ENCODE results near the gene SLC16A1.

Gene SLC16A1

DNA sequence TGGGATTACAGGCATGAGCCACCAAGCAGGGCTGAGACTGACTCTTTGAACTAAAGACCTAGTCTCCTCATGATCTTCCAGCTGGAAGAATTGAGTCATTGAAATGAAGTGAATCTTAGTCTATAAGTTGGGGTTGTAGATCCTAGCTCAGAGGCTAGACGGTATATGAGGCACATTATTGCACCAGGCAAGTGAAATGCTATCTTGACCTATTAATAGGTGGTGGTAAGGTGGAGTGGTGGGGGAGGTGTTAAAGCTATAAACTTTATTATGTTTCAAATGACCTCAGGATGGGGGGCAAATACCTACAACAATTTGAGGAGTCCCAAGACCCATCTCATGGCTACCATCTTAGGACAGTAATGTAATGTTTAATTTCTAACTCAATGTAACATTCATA is 36.8 kb upstream of the SLC16A1 start:
- H3K27ac ChIP-seq (replicated peaks), result no peak overlapping the region
- H3K27me3 ChIP-seq (ENCODE audit: insufficient read depth, poor library complexity, severe bottlenecking), result no peaks in the 10 kb centered on the region
- no peak for DNase-seq (ENCODE audit: low read depth in 1 of 2, low spot score in 1 of 2)
- no peak for TF ChIP-seq GABPA (IDR thresholded peaks at IDR 0.05; ENCODE audit: low read depth)
- no peak for TF ChIP-seq POLR2AphosphoS5 (IDR thresholded peaks at IDR 0.05; ENCODE audit: low read depth)
- TF ChIP-seq, protein P1, sequence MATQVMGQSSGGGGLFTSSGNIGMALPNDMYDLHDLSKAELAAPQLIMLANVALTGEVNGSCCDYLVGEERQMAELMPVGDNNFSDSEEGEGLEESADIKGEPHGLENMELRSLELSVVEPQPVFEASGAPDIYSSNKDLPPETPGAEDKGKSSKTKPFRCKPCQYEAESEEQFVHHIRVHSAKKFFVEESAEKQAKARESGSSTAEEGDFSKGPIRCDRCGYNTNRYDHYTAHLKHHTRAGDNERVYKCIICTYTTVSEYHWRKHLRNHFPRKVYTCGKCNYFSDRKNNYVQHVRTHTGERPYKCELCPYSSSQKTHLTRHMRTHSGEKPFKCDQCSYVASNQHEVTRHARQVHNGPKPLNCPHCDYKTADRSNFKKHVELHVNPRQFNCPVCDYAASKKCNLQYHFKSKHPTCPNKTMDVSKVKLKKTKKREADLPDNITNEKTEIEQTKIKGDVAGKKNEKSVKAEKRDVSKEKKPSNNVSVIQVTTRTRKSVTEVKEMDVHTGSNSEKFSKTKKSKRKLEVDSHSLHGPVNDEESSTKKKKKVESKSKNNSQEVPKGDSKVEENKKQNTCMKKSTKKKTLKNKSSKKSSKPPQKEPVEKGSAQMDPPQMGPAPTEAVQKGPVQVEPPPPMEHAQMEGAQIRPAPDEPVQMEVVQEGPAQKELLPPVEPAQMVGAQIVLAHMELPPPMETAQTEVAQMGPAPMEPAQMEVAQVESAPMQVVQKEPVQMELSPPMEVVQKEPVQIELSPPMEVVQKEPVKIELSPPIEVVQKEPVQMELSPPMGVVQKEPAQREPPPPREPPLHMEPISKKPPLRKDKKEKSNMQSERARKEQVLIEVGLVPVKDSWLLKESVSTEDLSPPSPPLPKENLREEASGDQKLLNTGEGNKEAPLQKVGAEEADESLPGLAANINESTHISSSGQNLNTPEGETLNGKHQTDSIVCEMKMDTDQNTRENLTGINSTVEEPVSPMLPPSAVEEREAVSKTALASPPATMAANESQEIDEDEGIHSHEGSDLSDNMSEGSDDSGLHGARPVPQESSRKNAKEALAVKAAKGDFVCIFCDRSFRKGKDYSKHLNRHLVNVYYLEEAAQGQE (IDR thresholded peaks at IDR 0.05; ENCODE audit: insufficient replicate concordance, low read depth), result no peak
- no peak overlapping the region for H3K4me3 ChIP-seq (replicated peaks; ENCODE audit: insufficient read depth, low read length)

DNA sequence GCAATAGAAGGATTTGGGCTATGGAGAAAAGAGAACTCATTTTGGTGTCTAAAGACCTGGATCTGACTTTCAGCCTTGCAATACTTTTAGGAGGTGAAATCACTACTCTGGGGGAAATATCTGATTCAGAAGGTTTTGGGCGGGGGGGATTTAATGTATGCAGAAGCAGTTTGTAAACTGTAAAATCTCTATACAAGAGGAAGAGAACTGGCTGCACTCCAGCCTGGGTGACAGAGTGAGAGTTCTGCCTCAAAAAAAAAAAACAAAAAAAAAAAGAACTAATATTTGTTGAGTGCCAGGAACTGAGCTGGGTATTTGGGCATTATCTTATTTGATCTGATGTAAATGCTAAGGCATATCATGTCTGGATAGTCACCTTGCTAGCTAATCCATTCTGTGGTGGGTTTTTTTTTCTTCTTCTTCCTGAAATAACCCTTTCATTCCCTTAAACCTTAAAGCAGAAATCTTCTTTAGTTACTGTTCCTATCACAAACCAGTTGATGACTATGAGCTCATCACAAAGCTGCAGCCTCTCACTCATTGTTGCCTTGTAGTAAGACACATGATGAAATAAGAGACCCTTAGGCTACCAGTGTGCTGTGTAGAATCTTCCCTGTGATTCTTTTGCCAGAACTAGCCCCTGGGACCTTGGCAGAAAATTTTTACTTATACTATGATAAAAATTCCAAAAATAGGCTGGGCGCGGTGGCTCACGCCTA is 35.6 kb upstream of the SLC16A1 start:
- no peak for DNase-seq (ENCODE audit: low read depth in 1 of 2, low spot score in 1 of 2)
- no peak overlapping the region for H3K4me3 ChIP-seq (replicated peaks; ENCODE audit: insufficient read depth, low read length)
- H3K27ac ChIP-seq (replicated peaks), result no peak overlapping the region
- H3K27me3 ChIP-seq (ENCODE audit: insufficient read depth, poor library complexity, severe bottlenecking), result no peaks in the 10 kb centered on the region
- TF ChIP-seq, protein P2, sequence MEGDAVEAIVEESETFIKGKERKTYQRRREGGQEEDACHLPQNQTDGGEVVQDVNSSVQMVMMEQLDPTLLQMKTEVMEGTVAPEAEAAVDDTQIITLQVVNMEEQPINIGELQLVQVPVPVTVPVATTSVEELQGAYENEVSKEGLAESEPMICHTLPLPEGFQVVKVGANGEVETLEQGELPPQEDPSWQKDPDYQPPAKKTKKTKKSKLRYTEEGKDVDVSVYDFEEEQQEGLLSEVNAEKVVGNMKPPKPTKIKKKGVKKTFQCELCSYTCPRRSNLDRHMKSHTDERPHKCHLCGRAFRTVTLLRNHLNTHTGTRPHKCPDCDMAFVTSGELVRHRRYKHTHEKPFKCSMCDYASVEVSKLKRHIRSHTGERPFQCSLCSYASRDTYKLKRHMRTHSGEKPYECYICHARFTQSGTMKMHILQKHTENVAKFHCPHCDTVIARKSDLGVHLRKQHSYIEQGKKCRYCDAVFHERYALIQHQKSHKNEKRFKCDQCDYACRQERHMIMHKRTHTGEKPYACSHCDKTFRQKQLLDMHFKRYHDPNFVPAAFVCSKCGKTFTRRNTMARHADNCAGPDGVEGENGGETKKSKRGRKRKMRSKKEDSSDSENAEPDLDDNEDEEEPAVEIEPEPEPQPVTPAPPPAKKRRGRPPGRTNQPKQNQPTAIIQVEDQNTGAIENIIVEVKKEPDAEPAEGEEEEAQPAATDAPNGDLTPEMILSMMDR (IDR thresholded peaks at IDR 0.05; ENCODE audit: insufficient read depth, low read length), result no peak
- TF ChIP-seq, protein P1 (IDR thresholded peaks at IDR 0.05; ENCODE audit: insufficient replicate concordance, low read depth), result no peak
- TF ChIP-seq POLR2AphosphoS5 (IDR thresholded peaks at IDR 0.05; ENCODE audit: low read depth) (no peak), SPI1 (IDR thresholded peaks at IDR 0.05; ENCODE audit: borderline replicate concordance, low read depth) (no peak), GABPA (IDR thresholded peaks at IDR 0.05; ENCODE audit: low read depth) (no peak)

DNA sequence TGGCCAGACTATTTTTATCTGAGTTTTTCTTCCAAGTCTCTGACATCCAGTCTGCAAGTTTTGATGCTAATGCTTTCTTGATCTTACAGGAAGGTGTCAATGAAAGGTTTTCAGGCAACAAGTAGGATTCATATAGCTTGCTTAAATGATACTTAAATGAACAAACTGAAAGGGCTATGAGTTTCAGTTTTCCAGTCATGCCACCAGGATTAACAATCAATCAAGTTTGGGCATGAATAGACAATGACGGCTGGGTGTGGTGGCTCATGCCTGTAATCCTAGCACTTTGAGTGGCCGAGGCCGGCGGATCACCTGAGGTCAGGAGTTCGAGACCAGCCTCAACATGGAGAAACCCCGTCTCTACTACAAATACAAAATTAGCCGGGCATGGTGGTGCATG is 34.3 kb upstream of the SLC16A1 start:
- H3K27ac ChIP-seq (replicated peaks), result no peak overlapping the region
- TF ChIP-seq GABPA (IDR thresholded peaks at IDR 0.05; ENCODE audit: low read depth), result no peak
- no peak for TF ChIP-seq SPI1 (IDR thresholded peaks at IDR 0.05; ENCODE audit: borderline replicate concordance, low read depth)
- TF ChIP-seq, protein P2 (IDR thresholded peaks at IDR 0.05; ENCODE audit: insufficient read depth, low read length), result no peak
- TF ChIP-seq, protein P1 (IDR thresholded peaks at IDR 0.05; ENCODE audit: insufficient replicate concordance, low read depth), result no peak
- no peak for TF ChIP-seq POLR2AphosphoS5 (IDR thresholded peaks at IDR 0.05; ENCODE audit: low read depth)
- no peaks in the 10 kb centered on the region for H3K27me3 ChIP-seq (ENCODE audit: insufficient read depth, poor library complexity, severe bottlenecking)
- no peak overlapping the region for H3K4me3 ChIP-seq (replicated peaks; ENCODE audit: insufficient read depth, low read length)
- DNase-seq (ENCODE audit: low read depth in 1 of 2, low spot score in 1 of 2), result no peak
